H1 (cell line): ENCODE measurements around the gene KATNBL1. TPM values are rescaled to one million over a fixed set of nuclear protein-coding genes. Genes with fewer than 3 reads are reported as not detected.

Source experiments
- CTCF ChIA-PET: fragments of 300-600 bp; sonication (Branson Sonifier 250); formaldehyde crosslinking; loops from one replicate; lab custom pipeline; 2021; ENCODE audit not compliant: partially characterized antibody; lab: Charles Lee
- POLR2A ChIA-PET: fragments of 300-600 bp; sonication (Branson Sonifier 250); formaldehyde crosslinking; loops from one replicate; lab custom pipeline; 2021; ENCODE audit warnings: inconsistent platforms; ENCODE audit not compliant: partially characterized antibody; lab: Charles Lee
- DNase-seq, 2 experiments: peaks; one replicate each; pipeline versions ENCODE4 v3.0.0 to v3.0.0-alpha.2; 2010 to 2022; ENCODE audit warnings: low spot score in 2 of 2, low read depth in 1 of 2, mixed read lengths in 1 of 2
- FAIRE-seq: peaks from 2 replicates; lab custom pipeline; 2011; peaks lifted over from hg19 to GRCh38; lab: Jason Lieb, UNC
- H2AFZ ChIP-seq: 2 replicates; pipeline ENCODE4 v1.8.1; 2012; ENCODE audit warnings: low read length, inconsistent platforms
- H2AK5ac ChIP-seq: 2 replicates; pipeline ENCODE4 v1.6.1; 2013; ENCODE audit warnings: low read depth, low read length
- H2BK120ac ChIP-seq: replicated peaks from 2 replicates; pipeline ENCODE3; 2013; ENCODE audit warnings: low read depth, low read length, inconsistent platforms
- H2BK12ac ChIP-seq: 2 replicates; pipeline ENCODE4 v1.6.1; 2013; ENCODE audit warnings: low read depth, low read length
- H2BK15ac ChIP-seq: 2 replicates; pipeline ENCODE4 v1.6.1; 2013; ENCODE audit warnings: low read length
- H2BK20ac ChIP-seq: 2 replicates; pipeline ENCODE4 v1.6.1; 2013; ENCODE audit warnings: low read length
- H2BK5ac ChIP-seq: 2 replicates; pipeline ENCODE4 v1.6.1; 2013; ENCODE audit warnings: low read depth, low read length
- H3K14ac ChIP-seq: 2 replicates; pipeline ENCODE4 v1.6.1; 2013; ENCODE audit warnings: inconsistent platforms; ENCODE audit not compliant: insufficient read length
- H3K18ac ChIP-seq: 2 replicates; pipeline ENCODE4 v1.6.1; 2013; ENCODE audit warnings: low read length; ENCODE audit errors: extremely low read depth
- H3K23ac ChIP-seq: 2 replicates; pipeline ENCODE4 v1.6.1; 2013; ENCODE audit warnings: inconsistent platforms; ENCODE audit not compliant: insufficient read length
- H3K23me2 ChIP-seq: 2 replicates; pipeline ENCODE4 v1.6.1; 2013; ENCODE audit warnings: low read depth, low read length
- H3K27ac ChIP-seq: 2 replicates; pipeline ENCODE4 v1.6.1; 2011; ENCODE audit warnings: low read depth, low read length, inconsistent platforms
- H3K27me3 ChIP-seq, 4 experiments: replicated peaks in 1 of 4; 1 replicate in 1 of 4; 2 replicates in 3 of 4; pipeline versions ENCODE4 v1.6.1 to v1.8.1; 2011 to 2013; ENCODE audit warnings: low read length in 3 of 4, mild to moderate bottlenecking in 3 of 4, inconsistent platforms in 2 of 4, mixed read lengths in 2 of 4, moderate library complexity in 1 of 4; ENCODE audit not compliant: control insufficient read depth in 3 of 4, insufficient read depth in 3 of 4; ENCODE audit errors: extremely low read depth in 1 of 4
- H3K36me3 ChIP-seq, 4 experiments: 2 replicates each; pipeline versions ENCODE4 v1.6.1 to v1.8.1; 2011 to 2013; ENCODE audit warnings: mild to moderate bottlenecking in 4 of 4, low read length in 3 of 4, moderate library complexity in 2 of 4, control low read depth in 1 of 4, inconsistent platforms in 1 of 4; ENCODE audit not compliant: insufficient read depth in 4 of 4, control insufficient read depth in 2 of 4
- H3K4ac ChIP-seq: replicated peaks from 2 replicates; pipeline ENCODE3; 2013; ENCODE audit warnings: low read length, low read depth, mixed read lengths, inconsistent platforms; ENCODE audit not compliant: insufficient read length
- H3K4me1 ChIP-seq, 4 experiments: replicated peaks in 1 of 4; 1 replicate in 1 of 4; 2 replicates in 3 of 4; pipeline versions ENCODE4 v1.6.1 to v1.8.1; 2011 to 2013; ENCODE audit warnings: low read length in 3 of 4, inconsistent platforms in 2 of 4, mixed read lengths in 1 of 4; ENCODE audit not compliant: insufficient read depth in 4 of 4, control insufficient read depth in 3 of 4
- H3K4me2 ChIP-seq, 2 experiments: 2 replicates each; pipeline versions ENCODE4 v1.6.1 to v1.8.1; 2011 to 2013; ENCODE audit warnings: low read depth in 2 of 2, low read length in 2 of 2, control low read depth in 1 of 2, inconsistent platforms in 1 of 2, mild to moderate bottlenecking in 1 of 2; ENCODE audit not compliant: insufficient read depth in 1 of 2
- H3K4me3 ChIP-seq, 4 experiments: fragments of 200-600, 300-600 bp in 1 of 4; sonication (generic), shearing (Covaris generic), sonication (Bioruptor Twin) in 1 of 4; 2 replicates each; pipeline versions ENCODE4 v1.5.1 to v1.8.1; 2011 to 2016; ENCODE audit warnings: low read length in 4 of 4, low read depth in 3 of 4, control low read depth in 2 of 4, inconsistent platforms in 2 of 4, mild to moderate bottlenecking in 2 of 4, mixed read lengths in 1 of 4, moderate library complexity in 1 of 4; ENCODE audit not compliant: insufficient read depth in 2 of 4; ENCODE audit errors: extremely low read depth in 1 of 4
- H3K56ac ChIP-seq: replicated peaks from 2 replicates; pipeline ENCODE3; 2013; ENCODE audit warnings: low read depth, mild to moderate bottlenecking, mixed read lengths, low read length, inconsistent platforms; ENCODE audit not compliant: insufficient read length
- H3K79me1 ChIP-seq: 2 replicates; pipeline ENCODE4 v1.6.1; 2013; ENCODE audit warnings: low read depth, low read length, control low read depth
- H3K79me2 ChIP-seq, 2 experiments: 2 replicates each; pipeline versions ENCODE4 v1.6.1 to v1.8.1; 2012 to 2013; ENCODE audit warnings: low read length in 2 of 2, mild to moderate bottlenecking in 2 of 2, inconsistent platforms in 1 of 2; ENCODE audit not compliant: insufficient read depth in 2 of 2, control insufficient read depth in 1 of 2
- H3K9ac ChIP-seq, 4 experiments: replicated peaks in 1 of 4; 1 replicate in 1 of 4; 2 replicates in 3 of 4; pipeline versions ENCODE4 v1.6.1 to v1.8.1; 2011 to 2013; ENCODE audit warnings: low read depth in 3 of 4, low read length in 3 of 4, control low read depth in 2 of 4, mild to moderate bottlenecking in 2 of 4, moderate library complexity in 2 of 4, inconsistent platforms in 1 of 4; ENCODE audit errors: extremely low read depth in 1 of 4
- H3K9me3 ChIP-seq, 2 experiments: 2 replicates each; pipeline versions ENCODE4 v1.6.1 to v1.8.1; 2012 to 2013; ENCODE audit warnings: mild to moderate bottlenecking in 2 of 2, moderate library complexity in 2 of 2, control low read depth in 1 of 2, inconsistent platforms in 1 of 2, low read depth in 1 of 2, low read length in 1 of 2, mixed read lengths in 1 of 2; ENCODE audit not compliant: insufficient read depth in 2 of 2
- H4K20me1 ChIP-seq, 2 experiments: replicated peaks in 1 of 2; 2 replicates each; pipeline versions ENCODE3 to v1.8.1; 2011 to 2013; ENCODE audit warnings: inconsistent platforms in 2 of 2, low read length in 2 of 2, mild to moderate bottlenecking in 1 of 2; ENCODE audit not compliant: insufficient read depth in 2 of 2, control insufficient read depth in 1 of 2
- H4K5ac ChIP-seq: 2 replicates; pipeline ENCODE4 v1.6.1; 2013; ENCODE audit warnings: low read length, low read depth, mixed read lengths, inconsistent platforms; ENCODE audit not compliant: insufficient read length
- H4K8ac ChIP-seq: 2 replicates; pipeline ENCODE4 v1.8.0; 2013; ENCODE audit warnings: mild to moderate bottlenecking, moderate library complexity, low read length, inconsistent platforms; ENCODE audit not compliant: insufficient read depth; ENCODE audit errors: extremely low read depth
- H4K91ac ChIP-seq: replicated peaks from 2 replicates; pipeline ENCODE3; 2013; ENCODE audit warnings: low read length, mixed read lengths, inconsistent platforms; ENCODE audit not compliant: insufficient read length
- CBX5 ChIP-seq: fragments of 300-800, 300-1000 bp; sonication (generic); IDR thresholded peaks from 2 replicates; pipeline ENCODE4 v1.7.1; 2016; ENCODE audit warnings: antibody characterized with exemption, low read length, low read depth
- HDAC2 ChIP-seq, 2 experiments: fragments of 300-600 bp in 1 of 2; sonication (generic) in 1 of 2; IDR thresholded peaks; 2 replicates each; pipeline ENCODE4 v1.6.1; 2011 to 2012; ENCODE audit warnings: low read depth in 2 of 2, low read length in 2 of 2, mild to moderate bottlenecking in 2 of 2, moderate library complexity in 2 of 2, borderline replicate concordance in 1 of 2, inconsistent platforms in 1 of 2
- SUZ12 ChIP-seq: fragments of 200-600 bp; sonication (generic); IDR thresholded peaks from 2 replicates; pipeline ENCODE4 v1.6.1; 2012; ENCODE audit warnings: mild to moderate bottlenecking, inconsistent platforms, low read length, moderate library complexity, mixed read lengths
- TEAD4 ChIP-seq: IDR thresholded peaks from 2 replicates; pipeline ENCODE4 v1.6.1; 2012; ENCODE audit warnings: low read depth, low read length, inconsistent platforms, mixed read lengths
- WGBS, 2 experiments: shearing (Covaris generic) in 1 of 2; methylation state at CpG; one replicate each; pipeline versions ENCODE4 v1.1.6 to v1.1.7; 2013 to 2015; ENCODE audit warnings: low lambda C conversion rate in 2 of 2, mixed read lengths in 2 of 2, inconsistent platforms in 1 of 2, low coverage in 1 of 2, missing lambda C conversion rate in 1 of 2; ENCODE audit not compliant: insufficient replicate concordance in 2 of 2, insufficient coverage in 1 of 2, insufficient read length in 1 of 2; ENCODE audit errors: extremely low coverage in 1 of 2, missing lambda C conversion rate in 1 of 2; 5-methylcytosine and 5-hydroxymethylcytosine counted together
- polyA plus RNA-seq, 7 experiments: library from polyadenylated mRNA; depleted of rRNA in 3 of 7; stranded (reverse) in 5 of 7; unstranded in 2 of 7; fragments of >200 nt in 5 of 7; fragments of 200-250 nt in 2 of 7; gene quantifications; 1 replicate in 5 of 7; 2 replicates in 1 of 7; 4 replicates in 1 of 7; pipeline versions ENCODE4 v1.2.1 to v1.2.3, GENCODE V29; 2011 to 2013; ENCODE audit warnings: missing spikeins in 2 of 7, mixed read lengths in 2 of 7
- total RNA-seq: library from RNA; stranded (reverse); fragmentation: NEBNext Ultra II Directional; extraction: Animal tissue kit (Norgen Biotek cat#: 25700); gene quantifications from 2 replicates; pipeline ENCODE4 v1.2.1, GENCODE V29; 2021

KATNBL1 gene
- total and polyA plus RNA-seq, 2 of the 8 experiments (the other 6 are each of a cell fraction or from before 2014, with no cell fraction given), result 14.2 to 51.4 TPM

GRCh38 chr15:34185666-34186065 lies 24.2 kb downstream of the KATNBL1 start:
- H3K27me3 ChIP-seq, result no peaks in the 10 kb centered on the region
- H2BK12ac ChIP-seq, result no peak overlapping the region
- peaks cover 0 to 2% (median 0%) of the 10 kb centered on the region in 4 experiments; a peak in 1 of 7 replicates for H3K4me1 ChIP-seq
- WGBS, 2 experiments, result 89% methylated on average over 4 of the region's 4 CpGs; no CpG with 5 or more reads in 1 of the 2 experiments
- H3K4me2 ChIP-seq, result no peak overlapping the region
- no peak overlapping the region for H2BK5ac ChIP-seq
- ChIA-PET CTCF (interaction anchor here (1.1 kb wide), 1 partner anchor 59 kb away, joined by 3 read pairs; no protein-coding TSS in a partner anchor), POLR2A (no interaction called here)
- peaks cover 5% of the 10 kb centered on the region; the same call in 1 of the 2 replicates for H3K79me1 ChIP-seq
- no peak overlapping the region for H3K4me3 ChIP-seq
- no peaks in the 10 kb centered on the region for H4K20me1 ChIP-seq
- H3K23ac ChIP-seq, result no peak overlapping the region
- no peak overlapping the region for H4K91ac ChIP-seq
- no peak overlapping the region for H3K27ac ChIP-seq
- no peak overlapping the region for H4K5ac ChIP-seq
- H2AK5ac ChIP-seq, result no peak overlapping the region
- no peak overlapping the region for H2BK20ac ChIP-seq
- H3K9ac ChIP-seq, result no peak overlapping the region
- no peak overlapping the region for H2BK120ac ChIP-seq
- 0 out of 8 replicates have a peak, but pooled peaks cover 0 to 6% (median 0%) of the 10 kb centered on the region in 4 experiments for H3K36me3 ChIP-seq
- no peaks in the 10 kb centered on the region for H3K9me3 ChIP-seq
- no peak overlapping the region for H2AFZ ChIP-seq
- peaks cover 10 to 82% of the 10 kb centered on the region in 2 experiments; a peak in 3 of 4 replicates for H3K79me2 ChIP-seq
- no peaks in the 10 kb centered on the region for H3K23me2 ChIP-seq
- TF ChIP-seq CBX5 (no peak), HDAC2 (IDR thresholded peaks at IDR 0.05; ENCODE audit: borderline replicate concordance in 1 of 2, low read depth in 2 of 2, low read length in 2 of 2) (no peak), SUZ12 (no peak), TEAD4 (no peak)
- H3K4ac ChIP-seq, result no peak overlapping the region
- H3K14ac ChIP-seq, result no peak overlapping the region
- DNase-seq (no peak), FAIRE-seq (no peak)
- H4K8ac ChIP-seq, result no peak overlapping the region
- H3K56ac ChIP-seq, result no peak overlapping the region
- H2BK15ac ChIP-seq, result no peak overlapping the region
- no peak overlapping the region for H3K18ac ChIP-seq
